Measurements from ENCODE around the gene GPR37L1.

The GPR37L1 gene

GRCh38 chr1:202117898-202118371 lies 4.8 kb upstream of the GPR37L1 start:
- Histone ChIP-seq H3K36me3 (replicated peaks; ENCODE audit: insufficient read depth, low read length) (no peaks in the 10 kb centered on the region), H3K9ac (ENCODE audit: low read length) (no peak overlapping the region), H3K79me2 (ENCODE audit: low read length) (no peaks in the 10 kb centered on the region), H3K27me3 (replicated peaks; ENCODE audit: insufficient read depth, low read length) (0 out of 2 replicates have a peak, but pooled peaks cover 7% of the 10 kb centered on the region), H2AFZ (ENCODE audit: low read length) (no peak overlapping the region), H3K27ac (ENCODE audit: low read length) (no peak overlapping the region), H3K9me2 (replicated peaks; ENCODE audit: insufficient read depth, low read length) (no peaks in the 10 kb centered on the region), H3K9me3 (replicated peaks; ENCODE audit: insufficient read depth, low read length) (no peaks in the 10 kb centered on the region), H3K4me1 (ENCODE audit: low read length) (peaks cover 14% of the 10 kb centered on the region), H3K4me2 (ENCODE audit: low read depth, low read length) (no peak overlapping the region), H3F3A (ENCODE audit: insufficient read depth, low read length) (no peaks in the 10 kb centered on the region), H4K20me1 (ENCODE audit: insufficient read depth, low read length) (no peaks in the 10 kb centered on the region), H3K4me3 (ENCODE audit: low read length) (no peak overlapping the region)
- TF ChIP-seq EZH2phosphoT487 (IDR thresholded peaks at IDR 0.05; ENCODE audit: low read length) (no peak), EZH2 (optimal IDR thresholded peaks at IDR 0.05; ENCODE audit: low read depth, low read length) (no peak)
- TF ChIP-seq, protein P1, sequence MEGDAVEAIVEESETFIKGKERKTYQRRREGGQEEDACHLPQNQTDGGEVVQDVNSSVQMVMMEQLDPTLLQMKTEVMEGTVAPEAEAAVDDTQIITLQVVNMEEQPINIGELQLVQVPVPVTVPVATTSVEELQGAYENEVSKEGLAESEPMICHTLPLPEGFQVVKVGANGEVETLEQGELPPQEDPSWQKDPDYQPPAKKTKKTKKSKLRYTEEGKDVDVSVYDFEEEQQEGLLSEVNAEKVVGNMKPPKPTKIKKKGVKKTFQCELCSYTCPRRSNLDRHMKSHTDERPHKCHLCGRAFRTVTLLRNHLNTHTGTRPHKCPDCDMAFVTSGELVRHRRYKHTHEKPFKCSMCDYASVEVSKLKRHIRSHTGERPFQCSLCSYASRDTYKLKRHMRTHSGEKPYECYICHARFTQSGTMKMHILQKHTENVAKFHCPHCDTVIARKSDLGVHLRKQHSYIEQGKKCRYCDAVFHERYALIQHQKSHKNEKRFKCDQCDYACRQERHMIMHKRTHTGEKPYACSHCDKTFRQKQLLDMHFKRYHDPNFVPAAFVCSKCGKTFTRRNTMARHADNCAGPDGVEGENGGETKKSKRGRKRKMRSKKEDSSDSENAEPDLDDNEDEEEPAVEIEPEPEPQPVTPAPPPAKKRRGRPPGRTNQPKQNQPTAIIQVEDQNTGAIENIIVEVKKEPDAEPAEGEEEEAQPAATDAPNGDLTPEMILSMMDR (IDR thresholded peaks at IDR 0.05; ENCODE audit: low read length) = no peak
- no peak for DNase-seq

- H3K4me1 ChIP-seq (ENCODE audit: low read length) = no peaks in the 10 kb centered on the region
- no peaks in the 10 kb centered on the region for H3K79me2 ChIP-seq (ENCODE audit: low read length)
- TF ChIP-seq EZH2 (optimal IDR thresholded peaks at IDR 0.05; ENCODE audit: low read depth, low read length) (no peak), EZH2phosphoT487 (IDR thresholded peaks at IDR 0.05; ENCODE audit: low read length) (no peak)
- TF ChIP-seq, protein P1 (IDR thresholded peaks at IDR 0.05; ENCODE audit: low read length) = no peak
- no peaks in the 10 kb centered on the region for H3K9me3 ChIP-seq (replicated peaks; ENCODE audit: insufficient read depth, low read length)
- no peaks in the 10 kb centered on the region for H3K36me3 ChIP-seq (replicated peaks; ENCODE audit: insufficient read depth, low read length)
- H3K9ac ChIP-seq (ENCODE audit: low read length) = no peak overlapping the region
- H3F3A ChIP-seq (ENCODE audit: insufficient read depth, low read length) = no peaks in the 10 kb centered on the region
- no peaks in the 10 kb centered on the region for H4K20me1 ChIP-seq (ENCODE audit: insufficient read depth, low read length)
- no peaks in the 10 kb centered on the region for H3K9me2 ChIP-seq (replicated peaks; ENCODE audit: insufficient read depth, low read length)
- 0 out of 2 replicates have a peak overlapping the region, but pooled peaks have one; percentile 16 for H2AFZ ChIP-seq (ENCODE audit: low read length)
- DNase-seq = no peak
- H3K27me3 ChIP-seq (replicated peaks; ENCODE audit: insufficient read depth, low read length) = peaks cover 29% of the 10 kb centered on the region
- no peak overlapping the region for H3K4me3 ChIP-seq (ENCODE audit: low read length)
- no peak overlapping the region for H3K4me2 ChIP-seq (ENCODE audit: low read depth, low read length)
- no peak overlapping the region for H3K27ac ChIP-seq (ENCODE audit: low read length)
Observed at GRCh38 chr1:202121006-202121405, 1.7 kb upstream of the GPR37L1 start.

DNA sequence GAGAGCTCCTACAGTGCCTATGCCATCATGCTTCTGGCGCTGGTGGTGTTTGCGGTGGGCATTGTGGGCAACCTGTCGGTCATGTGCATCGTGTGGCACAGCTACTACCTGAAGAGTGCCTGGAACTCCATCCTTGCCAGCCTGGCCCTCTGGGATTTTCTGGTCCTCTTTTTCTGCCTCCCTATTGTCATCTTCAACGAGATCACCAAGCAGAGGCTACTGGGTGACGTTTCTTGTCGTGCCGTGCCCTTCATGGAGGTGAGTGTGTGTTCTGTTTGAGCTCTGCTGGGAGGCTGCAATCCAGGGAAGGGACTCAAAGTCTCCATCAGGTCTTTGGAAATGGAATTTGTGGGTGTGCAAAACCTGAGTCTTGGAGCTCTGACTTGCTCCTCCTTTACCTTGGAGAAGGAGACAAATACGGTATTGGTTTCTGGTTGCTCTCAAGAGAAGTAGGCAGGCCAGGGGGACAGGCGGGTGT lies 658 bp downstream of the GPR37L1 start:
- Histone ChIP-seq H3K4me1 (ENCODE audit: low read length) (no peaks in the 10 kb centered on the region), H3F3A (ENCODE audit: insufficient read depth, low read length) (no peaks in the 10 kb centered on the region), H3K27me3 (replicated peaks; ENCODE audit: insufficient read depth, low read length) (peaks cover 29% of the 10 kb centered on the region), H3K9me2 (replicated peaks; ENCODE audit: insufficient read depth, low read length) (no peaks in the 10 kb centered on the region), H3K9ac (ENCODE audit: low read length) (no peak overlapping the region), H3K79me2 (ENCODE audit: low read length) (no peaks in the 10 kb centered on the region), H3K27ac (ENCODE audit: low read length) (no peak overlapping the region), H3K36me3 (replicated peaks; ENCODE audit: insufficient read depth, low read length) (no peaks in the 10 kb centered on the region), H4K20me1 (ENCODE audit: insufficient read depth, low read length) (no peaks in the 10 kb centered on the region), H3K4me2 (ENCODE audit: low read depth, low read length) (no peak overlapping the region), H2AFZ (ENCODE audit: low read length) (no peak overlapping the region), H3K9me3 (replicated peaks; ENCODE audit: insufficient read depth, low read length) (no peaks in the 10 kb centered on the region), H3K4me3 (ENCODE audit: low read length) (no peak overlapping the region)
- DNase-seq = no peak
- no peak for TF ChIP-seq EZH2 (optimal IDR thresholded peaks at IDR 0.05; ENCODE audit: low read depth, low read length)
- TF ChIP-seq, protein P1 (IDR thresholded peaks at IDR 0.05; ENCODE audit: low read length) = no peak
- TF ChIP-seq EZH2phosphoT487 (IDR thresholded peaks at IDR 0.05; ENCODE audit: low read length) = no peak
